Measurements from ENCODE around the gene PPP1R3E. TPM values are rescaled to one million over a fixed set of nuclear protein-coding genes. Genes with fewer than 3 reads are reported as not detected.
"Not testable (repeated sequence)": the region's sequence is repeated elsewhere in the genome, so short reads cannot be mapped to it uniquely, and the experiment has no call there.

Gene PPP1R3E
- total RNA-seq, 4 donors from 2014 or later = 15.3 to 29.9 (median 22.5) TPM

DNA sequence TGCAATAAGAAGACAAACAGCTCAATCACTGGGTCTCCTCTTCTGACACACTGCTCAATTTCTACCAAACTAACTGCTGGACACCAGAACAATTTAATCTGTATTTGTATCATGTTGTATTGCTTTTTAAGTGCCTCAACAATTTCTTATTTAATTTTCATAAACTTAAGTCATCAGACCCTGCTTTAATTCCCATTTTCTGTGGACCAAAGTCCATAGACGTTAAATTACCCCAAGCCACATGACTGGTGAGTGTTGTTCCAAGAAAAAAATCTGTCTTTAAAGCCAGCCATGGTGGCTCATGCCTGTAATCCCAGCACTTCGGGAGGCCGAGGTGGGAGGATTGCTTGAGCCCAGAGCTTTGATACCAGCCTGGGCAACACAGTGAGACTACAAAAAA is 25.5 kb downstream of the PPP1R3E start:
- Histone ChIP-seq H3K4me1 (no peaks in the 10 kb centered on the region), H3K9me3 (no peaks in the 10 kb centered on the region), H3K4me3 (no peak overlapping the region), H3K36me3 (peaks cover 14% of the 10 kb centered on the region), H3K27me3 (no peaks in the 10 kb centered on the region), H3K27ac (no peak overlapping the region)
- TF ChIP-seq, protein P1, sequence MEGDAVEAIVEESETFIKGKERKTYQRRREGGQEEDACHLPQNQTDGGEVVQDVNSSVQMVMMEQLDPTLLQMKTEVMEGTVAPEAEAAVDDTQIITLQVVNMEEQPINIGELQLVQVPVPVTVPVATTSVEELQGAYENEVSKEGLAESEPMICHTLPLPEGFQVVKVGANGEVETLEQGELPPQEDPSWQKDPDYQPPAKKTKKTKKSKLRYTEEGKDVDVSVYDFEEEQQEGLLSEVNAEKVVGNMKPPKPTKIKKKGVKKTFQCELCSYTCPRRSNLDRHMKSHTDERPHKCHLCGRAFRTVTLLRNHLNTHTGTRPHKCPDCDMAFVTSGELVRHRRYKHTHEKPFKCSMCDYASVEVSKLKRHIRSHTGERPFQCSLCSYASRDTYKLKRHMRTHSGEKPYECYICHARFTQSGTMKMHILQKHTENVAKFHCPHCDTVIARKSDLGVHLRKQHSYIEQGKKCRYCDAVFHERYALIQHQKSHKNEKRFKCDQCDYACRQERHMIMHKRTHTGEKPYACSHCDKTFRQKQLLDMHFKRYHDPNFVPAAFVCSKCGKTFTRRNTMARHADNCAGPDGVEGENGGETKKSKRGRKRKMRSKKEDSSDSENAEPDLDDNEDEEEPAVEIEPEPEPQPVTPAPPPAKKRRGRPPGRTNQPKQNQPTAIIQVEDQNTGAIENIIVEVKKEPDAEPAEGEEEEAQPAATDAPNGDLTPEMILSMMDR (IDR thresholded peaks at IDR 0.05) = no peak
- TF ChIP-seq POLR2AphosphoS5 (IDR thresholded peaks at IDR 0.05) (no peak), EP300 (IDR thresholded peaks at IDR 0.05) (no peak), POLR2A (IDR thresholded peaks at IDR 0.05) (no peak)
- 86% methylated on average over 3 of the region's 3 CpGs for WGBS
- no peak for DNase-seq (ENCODE audit: low spot score in 2 of 2)

GRCh38 chr14:23275412-23275811 is 27.2 kb downstream of the PPP1R3E start:
- H3K27ac ChIP-seq = no peak overlapping the region
- H3K4me1 ChIP-seq = peaks cover 2% of the 10 kb centered on the region
- no peaks in the 10 kb centered on the region for H3K9me3 ChIP-seq
- WGBS = 91% methylated on average over 2 of the region's 2 CpGs
- no peak overlapping the region for H3K4me3 ChIP-seq
- TF ChIP-seq EP300 (IDR thresholded peaks at IDR 0.05) (no peak), POLR2AphosphoS5 (IDR thresholded peaks at IDR 0.05) (no peak), POLR2A (IDR thresholded peaks at IDR 0.05) (no peak)
- TF ChIP-seq, protein P1 (IDR thresholded peaks at IDR 0.05) = no peak
- H3K27me3 ChIP-seq = no peaks in the 10 kb centered on the region
- peaks cover 14% of the 10 kb centered on the region for H3K36me3 ChIP-seq
- DNase-seq (ENCODE audit: low spot score in 2 of 2) = no peak

GRCh38 chr14:23269193-23269592 is 33.5 kb downstream of the PPP1R3E start:
- Histone ChIP-seq H3K4me1 (peaks cover 3% of the 10 kb centered on the region), H3K9me3 (no peaks in the 10 kb centered on the region), H3K27ac (no peak overlapping the region), H3K36me3 (no peaks in the 10 kb centered on the region), H3K27me3 (no peaks in the 10 kb centered on the region), H3K4me3 (no peak overlapping the region)
- no peak for DNase-seq (ENCODE audit: low spot score in 2 of 2)
- TF ChIP-seq EP300 (IDR thresholded peaks at IDR 0.05) (no peak), POLR2AphosphoS5 (IDR thresholded peaks at IDR 0.05) (no peak)
- 91% methylated on average over 7 of the region's 7 CpGs for WGBS

- H3K27ac ChIP-seq; H3K4me3 ChIP-seq; H3K27me3 ChIP-seq; H3K9me3 ChIP-seq; H3K4me1 ChIP-seq; DNase-seq (ENCODE audit: low spot score in 2 of 2); H3K36me3 ChIP-seq: not testable (repeated sequence)
- WGBS = 84% methylated on average over 8 of the region's 8 CpGs
Observed at GRCh38 chr14:23260849-23261248, 41.8 kb downstream of the PPP1R3E start.

GRCh38 chr14:23259426-23259825 is 43.2 kb downstream of the PPP1R3E start:
- Histone ChIP-seq H3K9me3 (no peaks in the 10 kb centered on the region), H3K4me1 (no peaks in the 10 kb centered on the region), H3K4me3 (no peak overlapping the region), H3K36me3 (no peaks in the 10 kb centered on the region), H3K27ac (no peak overlapping the region), H3K27me3 (no peaks in the 10 kb centered on the region)
- TF ChIP-seq EP300 (IDR thresholded peaks at IDR 0.05) (no peak), POLR2AphosphoS5 (IDR thresholded peaks at IDR 0.05) (no peak), POLR2A (IDR thresholded peaks at IDR 0.05) (no peak)
- TF ChIP-seq, protein P1 (IDR thresholded peaks at IDR 0.05) = no peak
- no peak for DNase-seq (ENCODE audit: low spot score in 2 of 2)

GRCh38 chr14:23258256-23258655 is 44.4 kb downstream of the PPP1R3E start:
- no peak overlapping the region for H3K4me3 ChIP-seq
- H3K27ac ChIP-seq = no peak overlapping the region
- TF ChIP-seq POLR2AphosphoS5 (IDR thresholded peaks at IDR 0.05) (no peak), EP300 (IDR thresholded peaks at IDR 0.05) (no peak), POLR2A (IDR thresholded peaks at IDR 0.05) (no peak)
- TF ChIP-seq, protein P1 (IDR thresholded peaks at IDR 0.05) = no peak

More at GRCh38 chr14:23258256-23258655, 44.4 kb downstream of the PPP1R3E start:
- Histone ChIP-seq H3K36me3 (no peaks in the 10 kb centered on the region), H3K9me3 (no peaks in the 10 kb centered on the region), H3K4me1 (no peaks in the 10 kb centered on the region), H3K27me3 (no peaks in the 10 kb centered on the region)
- 93% methylated on average over 5 of the region's 5 CpGs for WGBS
- DNase-seq (ENCODE audit: low spot score in 2 of 2) = no peak
